HTR-8/SVneo (cell line): ENCODE results near the gene SYNGR2.
A peak's percentile ranks its signal among the peaks of the same experiment; 100 is the strongest.

Experiments used
- DNase-seq: peaks from one replicate; pipeline ENCODE4 v3.0.0; 2011; ENCODE audit warnings: low spot score, mixed read lengths; ENCODE audit not compliant: insufficient read length
- FAIRE-seq: peaks from 2 replicates; lab custom pipeline; 2011; peaks lifted over from hg19 to GRCh38; lab: Jason Lieb, UNC

Gene SYNGR2

DNA sequence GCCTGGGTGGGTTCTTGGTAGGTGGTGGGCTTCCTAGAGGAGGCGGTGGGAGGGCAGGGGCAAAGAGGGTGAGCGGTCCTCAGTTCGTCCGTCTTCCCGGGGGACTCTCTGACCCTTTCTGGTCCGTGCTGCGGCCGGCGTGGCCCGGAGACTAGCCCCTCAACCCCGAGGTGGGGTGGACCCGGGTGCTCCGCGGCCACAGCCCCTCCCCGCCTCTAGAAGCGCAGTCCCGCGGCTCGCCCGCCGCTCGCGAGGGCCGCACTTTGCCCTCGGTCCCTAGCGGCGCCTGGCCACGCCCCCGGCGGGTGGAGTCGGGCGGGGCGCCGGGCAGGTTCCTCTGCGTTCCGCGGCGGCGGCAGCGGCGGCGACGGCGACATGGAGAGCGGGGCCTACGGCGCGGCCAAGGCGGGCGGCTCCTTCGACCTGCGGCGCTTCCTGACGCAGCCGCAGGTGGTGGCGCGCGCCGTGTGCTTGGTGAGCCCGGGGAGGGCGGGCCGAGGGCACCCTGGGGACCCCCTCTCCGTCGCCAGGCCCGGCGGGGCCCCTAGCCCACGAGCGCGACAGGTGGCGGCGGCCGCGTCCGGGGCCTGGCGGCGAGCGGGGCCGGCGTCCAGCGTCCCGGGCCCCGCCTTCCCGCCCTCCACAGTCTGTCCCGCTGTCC is at the start of gene SYNGR2:
Gene SYNGR2, plus strand, starts transcription at position 340 of the 661 bp plus-strand sequence. Its CDS starts 36 bp downstream, at position 376.
- FAIRE-seq (peak; percentile 92), DNase-seq (peak; percentile 88)

GRCh38 chr17:78118801-78119241 is 49.6 kb upstream of the SYNGR2 start:
- FAIRE-seq (no peak), DNase-seq (no peak)

- FAIRE-seq: no peak
- no peak for DNase-seq
Measured at GRCh38 chr17:78120537-78120936, 47.8 kb upstream of the SYNGR2 start.

DNA sequence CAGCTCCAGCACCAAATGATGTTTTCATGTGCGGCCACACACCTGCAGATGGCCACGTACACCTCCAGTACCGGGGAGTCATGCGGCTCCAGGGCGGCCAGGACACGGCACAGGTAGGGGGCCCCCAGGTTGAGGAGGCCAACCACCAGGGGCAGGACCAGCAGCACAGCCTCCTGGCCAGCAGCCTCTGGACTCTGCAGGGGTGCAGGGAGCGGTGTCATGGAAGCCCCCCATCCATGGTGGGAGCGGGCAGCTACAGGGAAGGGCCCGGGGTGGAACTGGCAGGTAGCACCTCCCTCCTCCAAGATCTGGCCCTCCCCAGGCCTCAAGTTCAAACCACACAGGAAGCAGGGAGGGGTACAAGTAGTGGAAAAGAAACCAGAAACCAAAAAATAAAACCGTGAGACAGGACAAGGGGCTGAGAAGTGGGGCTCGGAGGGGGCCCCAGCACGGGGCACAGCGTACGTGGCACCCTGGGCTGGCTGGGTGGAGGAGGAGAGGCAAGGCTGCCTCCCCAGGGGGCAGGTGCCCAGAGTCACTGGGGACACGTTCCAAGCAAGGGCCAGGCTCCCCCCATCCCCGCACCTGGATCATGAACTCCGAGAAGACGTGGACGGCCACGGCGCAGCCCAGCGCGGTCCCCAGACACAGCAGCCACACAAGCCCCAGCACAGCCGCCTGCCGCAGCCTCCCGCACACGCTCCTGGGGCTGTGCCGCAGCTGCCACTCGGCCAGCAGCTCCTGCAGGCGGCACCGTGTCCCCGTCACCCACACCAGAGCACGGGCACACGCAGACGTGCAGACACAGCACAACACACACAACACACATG is 47.2 kb upstream of the SYNGR2 start:
- DNase-seq (no peak), FAIRE-seq (peak; percentile 40)

GRCh38 chr17:78121801-78122215 is 46.6 kb upstream of the SYNGR2 start:
- DNase-seq (no peak), FAIRE-seq (no peak)

GRCh38 chr17:78122216-78122930 is 46.0 kb upstream of the SYNGR2 start:
- peak; percentile 28 for FAIRE-seq

DNA sequence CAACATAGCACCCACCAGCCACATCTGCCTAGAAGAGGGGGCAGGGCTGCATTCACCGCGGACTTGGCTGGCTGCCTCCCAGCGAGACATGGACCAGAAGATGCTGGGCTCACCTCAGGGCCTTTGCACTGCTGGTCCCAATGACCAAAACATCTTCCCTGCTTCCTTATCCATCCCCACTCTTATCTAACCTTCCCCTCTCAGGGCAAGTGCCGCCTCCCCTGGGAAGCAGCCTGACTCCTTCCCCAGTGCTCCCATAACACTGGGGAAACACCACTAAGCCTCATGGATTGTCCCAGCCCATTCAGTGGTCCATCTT is 45.5 kb upstream of the SYNGR2 start:
- no peak for DNase-seq
- FAIRE-seq: peak; percentile 26

More at GRCh38 chr17:78122216-78122930, 46.0 kb upstream of the SYNGR2 start:
- no peak for DNase-seq

DNA sequence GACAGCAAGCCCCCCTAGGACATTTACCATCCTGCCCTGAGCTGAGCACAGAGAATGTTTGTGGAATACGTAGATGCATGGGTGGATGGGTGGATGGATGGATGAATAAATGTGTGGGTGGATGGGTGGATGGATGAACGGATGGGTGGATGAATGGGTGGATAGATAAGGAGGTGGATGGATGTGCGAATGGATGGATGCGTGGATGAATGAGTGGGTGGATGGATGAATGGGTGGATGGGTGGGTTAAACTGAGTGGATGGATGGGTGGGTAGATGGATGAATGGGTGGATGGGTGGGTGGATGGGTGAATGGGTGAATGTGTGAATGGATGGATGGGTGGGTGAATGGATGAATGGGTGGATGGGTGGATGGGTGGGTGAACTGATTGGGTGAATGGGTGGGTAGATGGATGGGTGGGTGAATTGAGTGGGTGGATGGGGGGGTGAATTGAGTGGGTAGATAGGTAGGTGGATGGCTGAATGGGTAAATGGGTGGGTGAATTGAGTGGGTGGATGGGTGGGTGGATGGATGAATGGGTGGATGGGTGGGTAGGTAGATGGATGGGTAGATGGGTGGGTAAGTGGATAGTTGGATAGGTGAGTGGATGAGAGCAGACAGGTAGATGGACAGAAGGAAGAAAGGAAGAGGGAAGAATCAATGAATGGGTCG is 45.0 kb upstream of the SYNGR2 start:
- FAIRE-seq: peak; percentile 49
- DNase-seq: no peak

GRCh38 chr17:78124081-78124835 is 44.1 kb upstream of the SYNGR2 start:
- DNase-seq (no peak), FAIRE-seq (no peak)

- FAIRE-seq (no peak), DNase-seq (no peak)
Measured at GRCh38 chr17:78124836-78125137, 43.6 kb upstream of the SYNGR2 start.

GRCh38 chr17:78125138-78125913 is 43.1 kb upstream of the SYNGR2 start:
- DNase-seq (no peak), FAIRE-seq (no peak)

DNA sequence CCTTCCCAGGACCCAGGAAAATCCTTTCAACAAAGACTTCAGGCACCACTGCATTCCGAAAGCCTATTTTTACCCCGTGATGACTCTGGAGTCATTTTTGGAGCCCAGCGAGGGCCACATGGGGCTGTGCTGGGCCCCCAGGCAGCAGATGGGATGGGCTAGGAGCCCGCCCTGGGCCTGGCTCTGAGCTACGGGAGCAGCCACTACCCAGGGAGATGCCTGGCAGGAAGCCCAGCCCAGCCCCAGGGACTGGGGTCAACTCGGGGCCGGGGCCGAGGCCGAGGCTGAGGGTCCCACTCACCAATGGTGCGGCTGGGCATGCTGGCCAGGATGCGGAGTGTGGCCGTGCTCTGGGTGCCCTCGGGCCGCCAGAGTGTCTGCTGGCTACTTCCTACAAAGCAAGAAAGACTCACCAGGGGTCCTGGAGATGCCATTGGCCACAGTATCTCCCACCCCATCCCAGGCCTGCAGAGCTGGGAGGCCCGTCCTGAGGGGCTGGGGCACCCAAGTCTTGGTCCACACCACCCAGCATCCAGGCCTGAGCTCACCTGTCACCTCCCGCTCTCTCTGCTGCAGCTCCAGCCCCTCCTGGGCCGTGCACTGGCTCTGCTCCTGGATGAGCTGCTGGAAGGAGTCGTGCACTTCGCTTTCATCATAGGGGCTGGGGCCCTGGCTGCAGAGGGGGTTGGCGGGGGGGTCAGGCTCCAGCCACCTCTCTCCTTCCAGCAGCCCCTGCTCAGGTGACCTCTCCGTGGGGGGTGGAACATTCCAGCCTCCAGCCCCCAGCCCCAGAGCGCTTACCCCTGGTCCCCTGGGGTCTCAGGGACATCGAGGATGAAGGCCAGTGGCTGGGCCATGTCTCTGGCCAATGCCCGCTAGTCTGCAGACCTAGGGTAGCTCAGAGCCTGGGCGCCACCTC is 42.1 kb upstream of the SYNGR2 start:
- DNase-seq: no peak
- no peak for FAIRE-seq

DNA sequence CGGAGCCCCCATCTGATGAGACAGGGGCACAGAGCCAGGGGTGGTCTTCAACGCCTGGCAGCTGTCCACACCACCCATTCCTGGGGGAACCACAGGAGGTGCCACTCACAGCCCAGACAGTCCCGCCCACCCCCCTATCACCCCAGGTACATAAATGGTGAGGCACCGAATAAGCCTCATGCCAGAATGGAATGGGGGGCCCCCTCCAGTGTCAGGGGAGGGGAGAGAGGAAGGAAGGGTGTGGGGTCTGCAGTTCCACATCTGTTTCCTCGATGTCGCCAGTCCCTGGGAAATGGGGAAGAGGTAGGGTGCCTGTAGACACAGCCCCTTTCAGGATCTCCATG is 41.5 kb upstream of the SYNGR2 start:
- DNase-seq (no peak), FAIRE-seq (no peak)

GRCh38 chr17:78127239-78127887 is 41.0 kb upstream of the SYNGR2 start:
- FAIRE-seq (no peak), DNase-seq (no peak)

GRCh38 chr17:78127888-78128550 is 40.4 kb upstream of the SYNGR2 start:
- FAIRE-seq: no peak
- DNase-seq: no peak

DNA sequence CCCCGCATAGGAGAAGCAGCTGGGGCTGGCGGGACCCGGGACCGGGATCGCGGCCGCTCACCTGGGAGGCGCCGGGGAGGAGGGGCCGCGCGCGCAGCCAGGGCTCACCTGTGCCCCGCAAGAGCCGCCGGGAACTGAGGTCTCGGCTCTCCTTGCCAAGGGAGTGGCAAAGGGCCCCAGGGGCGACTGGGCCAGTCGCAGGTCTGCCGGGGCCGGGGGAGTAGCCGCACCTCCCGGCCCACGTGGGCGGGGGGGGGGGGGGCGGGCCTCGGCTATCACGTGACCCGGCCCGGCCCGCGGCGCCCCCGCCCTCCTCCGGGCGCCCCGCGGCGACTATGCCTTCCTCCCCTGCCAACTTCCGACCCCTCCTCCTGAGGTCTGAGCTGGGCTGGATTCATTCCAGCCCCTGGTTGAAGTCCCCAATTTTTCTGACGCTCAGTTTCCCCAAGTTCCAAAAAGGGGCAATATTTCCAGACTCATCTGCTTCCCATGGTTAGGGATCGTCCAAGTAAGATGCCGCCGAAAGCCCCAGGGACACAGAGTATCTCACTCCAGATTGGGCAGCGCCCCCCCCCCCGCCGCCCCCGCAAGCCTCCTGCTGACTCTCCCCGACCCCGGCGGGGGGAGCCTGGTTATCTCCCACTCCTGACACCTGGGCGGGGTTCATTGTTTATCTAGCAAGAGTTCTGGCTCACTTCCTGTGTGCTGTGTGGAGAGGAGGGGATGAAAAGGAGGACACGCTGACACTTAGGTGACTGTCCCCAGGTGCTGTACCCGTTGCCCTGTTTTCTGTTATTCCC is 39.6 kb upstream of the SYNGR2 start, which contains the start of gene TMC6:
Gene TMC6, minus strand, starts transcription at position 205 of the 800 bp plus-strand sequence. CDS start 1,923 bp downstream, outside the sequence.
- peak; percentile 84 for DNase-seq
- no peak for FAIRE-seq
